Measurements from ENCODE around the gene SIGLEC14. TPM values are rescaled to one million over a fixed set of nuclear protein-coding genes. Genes with fewer than 3 reads are reported as not detected.

Gene SIGLEC14
- total RNA-seq, 4 donors from 2014 or later = 0.83 to 2.2 (median 0.98) TPM; not detected in 1

DNA sequence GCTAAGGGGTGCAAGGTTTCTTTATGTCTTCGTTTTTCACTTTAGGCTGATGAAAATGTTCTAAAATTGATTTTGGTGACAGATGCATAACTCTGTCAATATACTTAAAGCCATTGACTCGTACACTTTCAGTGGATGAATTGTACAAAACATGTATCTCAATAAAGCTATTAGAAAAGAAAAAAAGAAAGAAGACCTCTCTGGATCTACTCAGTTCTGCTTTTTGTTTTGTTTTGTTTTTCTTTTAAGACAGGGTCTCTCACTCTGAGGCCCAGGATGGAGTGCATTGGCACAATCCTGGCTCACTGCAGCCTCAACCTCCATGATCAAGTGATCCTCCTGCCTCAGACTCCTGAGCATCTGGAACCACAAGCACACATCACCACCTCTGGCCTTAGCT, 19.9 kb downstream of the SIGLEC14 start:
- ATAC-seq = no peak
- H3K4me3 ChIP-seq = no peak overlapping the region
- TF ChIP-seq POLR2A (IDR thresholded peaks at IDR 0.05) = no peak
- TF ChIP-seq, protein P1, sequence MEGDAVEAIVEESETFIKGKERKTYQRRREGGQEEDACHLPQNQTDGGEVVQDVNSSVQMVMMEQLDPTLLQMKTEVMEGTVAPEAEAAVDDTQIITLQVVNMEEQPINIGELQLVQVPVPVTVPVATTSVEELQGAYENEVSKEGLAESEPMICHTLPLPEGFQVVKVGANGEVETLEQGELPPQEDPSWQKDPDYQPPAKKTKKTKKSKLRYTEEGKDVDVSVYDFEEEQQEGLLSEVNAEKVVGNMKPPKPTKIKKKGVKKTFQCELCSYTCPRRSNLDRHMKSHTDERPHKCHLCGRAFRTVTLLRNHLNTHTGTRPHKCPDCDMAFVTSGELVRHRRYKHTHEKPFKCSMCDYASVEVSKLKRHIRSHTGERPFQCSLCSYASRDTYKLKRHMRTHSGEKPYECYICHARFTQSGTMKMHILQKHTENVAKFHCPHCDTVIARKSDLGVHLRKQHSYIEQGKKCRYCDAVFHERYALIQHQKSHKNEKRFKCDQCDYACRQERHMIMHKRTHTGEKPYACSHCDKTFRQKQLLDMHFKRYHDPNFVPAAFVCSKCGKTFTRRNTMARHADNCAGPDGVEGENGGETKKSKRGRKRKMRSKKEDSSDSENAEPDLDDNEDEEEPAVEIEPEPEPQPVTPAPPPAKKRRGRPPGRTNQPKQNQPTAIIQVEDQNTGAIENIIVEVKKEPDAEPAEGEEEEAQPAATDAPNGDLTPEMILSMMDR (IDR thresholded peaks at IDR 0.05 in 4 of 5, conservative IDR thresholded peaks at IDR 0.05 in 1 of 5) = no peak
- H3K4me1 ChIP-seq = no peaks in the 10 kb centered on the region
- H3K27ac ChIP-seq = no peak overlapping the region
- intact Hi-C loops (cut with DNase I; ENCODE audit: low total_unique reads) = no loop called here
- DNase-seq = no peak
- no peaks in the 10 kb centered on the region for H3K36me3 ChIP-seq
- in situ Hi-C loops (cut with MboI; ENCODE audit: low sequenced_read_pairs in 4 of 4) = no loop called here
- no peaks in the 10 kb centered on the region for H3K27me3 ChIP-seq
- H3K9me3 ChIP-seq = no peaks in the 10 kb centered on the region

DNA sequence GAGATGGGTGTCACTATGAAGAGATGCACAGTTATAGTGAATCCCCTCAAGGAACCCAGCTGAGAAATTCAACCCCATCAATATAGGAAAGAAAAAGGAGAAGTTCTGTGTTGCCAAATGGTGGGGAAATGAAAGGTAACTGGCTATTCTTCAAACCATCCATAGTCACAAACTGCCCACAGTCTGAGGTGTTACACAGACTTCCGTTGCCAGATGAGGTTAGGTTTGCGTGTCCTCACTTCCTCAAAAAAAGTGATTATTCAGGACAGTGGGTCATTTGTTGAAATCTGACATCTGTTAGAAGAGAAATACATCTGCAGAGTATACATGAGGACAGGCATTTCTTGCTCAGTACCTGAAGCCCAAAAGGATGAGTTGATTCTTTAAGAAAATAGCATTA, 25.4 kb downstream of the SIGLEC14 start:
- no peaks in the 10 kb centered on the region for H3K9me3 ChIP-seq
- ATAC-seq (no peak), DNase-seq (no peak)
- H3K27ac ChIP-seq = no peak overlapping the region
- H3K4me1 ChIP-seq = no peaks in the 10 kb centered on the region
- no peak overlapping the region for H3K4me3 ChIP-seq
- no peaks in the 10 kb centered on the region for H3K36me3 ChIP-seq
- in situ Hi-C loops (cut with MboI; ENCODE audit: low sequenced_read_pairs in 4 of 4) (no loop called here), intact Hi-C loops (cut with DNase I; ENCODE audit: low total_unique reads) (no loop called here)
- H3K27me3 ChIP-seq = no peaks in the 10 kb centered on the region
- no peak for TF ChIP-seq POLR2A (IDR thresholded peaks at IDR 0.05)
- TF ChIP-seq, protein P1 (IDR thresholded peaks at IDR 0.05 in 4 of 5, conservative IDR thresholded peaks at IDR 0.05 in 1 of 5) = no peak

DNA sequence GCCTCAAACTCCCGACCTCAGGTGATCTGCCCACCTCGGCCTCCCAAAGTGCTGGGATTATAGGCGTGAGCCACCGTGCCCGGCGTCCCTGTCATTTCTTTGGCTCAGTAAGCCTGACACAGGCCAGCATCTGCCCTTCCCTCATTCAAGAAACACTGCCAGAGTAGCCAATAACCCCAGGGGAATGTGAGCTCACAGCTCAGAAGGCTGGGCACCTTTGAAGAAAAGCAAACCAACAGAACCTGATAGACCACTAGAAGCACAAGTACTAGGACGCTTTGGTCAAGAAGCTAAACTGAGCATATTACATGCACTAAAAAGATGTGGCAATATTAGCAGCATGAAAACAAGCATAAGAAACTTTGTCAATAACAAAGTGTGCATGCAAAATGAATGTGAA, 30.6 kb downstream of the SIGLEC14 start:
- Histone ChIP-seq H3K4me1 (no peaks in the 10 kb centered on the region), H3K36me3 (no peaks in the 10 kb centered on the region), H3K27ac (no peak overlapping the region), H3K4me3 (no peak overlapping the region), H3K27me3 (peaks cover 0 to 9% (median 6%) of the 10 kb centered on the region in 3 donors), H3K9me3 (no peaks in the 10 kb centered on the region)
- in situ Hi-C loops (cut with MboI; ENCODE audit: low sequenced_read_pairs in 4 of 4) (no loop called here), intact Hi-C loops (cut with DNase I; ENCODE audit: low total_unique reads) (no loop called here)
- DNase-seq (no peak), ATAC-seq (no peak)
- TF ChIP-seq, protein P1 (IDR thresholded peaks at IDR 0.05 in 4 of 5, conservative IDR thresholded peaks at IDR 0.05 in 1 of 5) = no peak
- no peak for TF ChIP-seq POLR2A (IDR thresholded peaks at IDR 0.05)

DNA sequence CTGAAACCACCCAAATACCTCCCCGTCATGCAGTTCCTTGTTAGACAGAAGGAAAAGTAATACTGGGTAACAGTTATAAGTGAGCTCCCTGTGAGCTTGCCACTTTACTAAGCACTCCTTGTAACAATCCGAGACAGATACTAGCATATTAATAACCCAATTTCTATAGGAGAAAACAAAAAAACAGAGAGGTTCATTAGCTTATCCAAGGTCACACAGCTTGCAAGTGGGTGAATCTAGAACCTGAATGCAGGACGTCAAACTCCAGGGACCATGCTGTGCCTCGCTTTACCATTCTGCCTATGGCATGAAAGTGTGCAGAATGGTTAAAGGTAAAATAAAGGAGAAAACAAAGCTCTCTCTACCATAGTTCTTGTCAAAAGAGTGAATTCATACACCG, 31.8 kb downstream of the SIGLEC14 start:
- intact Hi-C loops (cut with DNase I; ENCODE audit: low total_unique reads) = no loop called here
- peaks cover 0 to 9% (median 6%) of the 10 kb centered on the region in 3 donors for H3K27me3 ChIP-seq
- in situ Hi-C loops (cut with MboI; ENCODE audit: low sequenced_read_pairs in 4 of 4) = no loop called here
- no peak overlapping the region for H3K27ac ChIP-seq
- DNase-seq (no peak), ATAC-seq (no peak)
- H3K36me3 ChIP-seq = no peaks in the 10 kb centered on the region
- H3K4me1 ChIP-seq = no peaks in the 10 kb centered on the region
- no peak overlapping the region for H3K4me3 ChIP-seq
- no peak for TF ChIP-seq POLR2A (IDR thresholded peaks at IDR 0.05)
- TF ChIP-seq, protein P1 (IDR thresholded peaks at IDR 0.05 in 4 of 5, conservative IDR thresholded peaks at IDR 0.05 in 1 of 5) = no peak
- no peaks in the 10 kb centered on the region for H3K9me3 ChIP-seq

DNA sequence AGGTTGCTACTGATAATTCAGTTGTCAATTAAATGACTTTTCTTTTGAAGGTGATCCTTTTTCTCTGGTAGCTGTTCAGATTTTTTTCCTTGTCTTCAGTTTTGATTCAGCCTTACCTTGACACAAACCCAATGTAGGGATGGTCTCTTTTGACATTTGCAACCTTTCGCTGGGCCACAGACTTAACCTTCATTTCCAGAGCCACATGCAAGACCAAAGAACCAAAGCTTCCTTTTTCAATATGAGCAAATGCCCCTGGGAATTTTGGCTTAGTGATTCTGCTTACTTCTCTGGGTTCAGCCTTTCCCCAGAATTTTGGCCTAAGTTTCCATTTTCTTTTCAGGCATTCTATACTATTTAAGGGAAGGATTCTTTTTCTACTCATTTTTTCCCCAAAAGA, 36.0 kb downstream of the SIGLEC14 start:
- H3K9me3 ChIP-seq = no peaks in the 10 kb centered on the region
- in situ Hi-C loops (cut with MboI; ENCODE audit: low sequenced_read_pairs in 4 of 4) (no loop called here), intact Hi-C loops (cut with DNase I; ENCODE audit: low total_unique reads) (no loop called here)
- ATAC-seq (no peak), DNase-seq (no peak)
- TF ChIP-seq POLR2A (IDR thresholded peaks at IDR 0.05) = no peak
- TF ChIP-seq, protein P1 (IDR thresholded peaks at IDR 0.05 in 4 of 5, conservative IDR thresholded peaks at IDR 0.05 in 1 of 5) = no peak
- no peak overlapping the region for H3K4me3 ChIP-seq
- H3K4me1 ChIP-seq = no peaks in the 10 kb centered on the region
- H3K36me3 ChIP-seq = no peaks in the 10 kb centered on the region
- peaks cover 0 to 9% (median 6%) of the 10 kb centered on the region in 3 donors for H3K27me3 ChIP-seq
- no peak overlapping the region for H3K27ac ChIP-seq
